HUDEP-2 (cell line): Measurements from ENCODE around the gene PPP1CC.
"Not testable (repeated sequence)": the region's sequence is repeated elsewhere in the genome, so short reads cannot be mapped to it uniquely, and the experiment has no call there.

Experiments used
- DNase-seq, 76 experiments: peaks; one replicate each; lab custom pipeline; 2025; ENCODE audit not compliant: unreplicated experiment in 76 of 76; lab: John Stamatoyannopoulos, UW

PPP1CC gene

DNA sequence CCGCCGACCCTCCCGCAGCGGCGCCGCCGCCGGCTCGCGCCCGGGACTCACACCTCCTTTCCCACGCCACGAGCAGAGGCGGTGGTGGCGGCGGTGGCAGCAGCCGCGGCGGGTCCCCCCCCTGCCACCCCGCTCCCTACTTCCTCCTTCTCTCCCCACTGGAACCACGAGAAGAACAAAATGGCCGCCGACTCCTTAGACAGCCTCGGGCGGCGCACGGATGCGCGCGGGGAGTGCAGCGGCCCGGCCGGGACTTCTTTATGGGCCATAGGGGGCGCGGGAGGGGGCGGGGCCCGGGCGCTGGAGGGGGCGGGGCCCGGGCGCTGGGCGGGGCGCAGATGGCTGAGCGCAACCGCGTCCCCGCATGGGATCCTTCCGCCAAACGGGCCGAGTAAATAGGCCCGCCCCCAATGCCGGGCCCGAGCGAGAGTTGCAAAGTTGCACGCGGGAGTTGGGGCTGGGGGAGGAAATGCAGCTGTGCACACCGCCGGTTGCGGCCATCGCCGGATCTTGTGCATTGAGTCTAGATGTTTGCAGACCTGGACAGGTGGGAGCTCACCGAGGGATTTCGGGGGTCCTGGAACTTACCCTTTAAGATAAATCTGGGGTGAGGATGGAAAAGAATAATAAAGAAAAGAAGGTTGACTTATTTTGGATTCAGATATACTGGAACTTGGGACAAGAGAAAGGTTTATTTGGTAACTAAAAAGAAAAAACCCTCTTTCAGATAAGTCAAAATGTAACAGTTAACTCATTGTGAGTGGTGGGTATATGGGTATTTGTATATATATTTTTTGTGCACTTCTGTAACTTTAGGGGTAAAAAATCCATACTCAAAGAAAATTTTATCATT lies at the start of gene PPP1CC:
PPP1CC (minus strand) TSS at position 174 of the 853 bp plus-strand sequence. CDS start 184 bp downstream, outside the sequence.
- DNase-seq, result peak in 75 of 76 experiments; percentile 22 to 90 (median 83)

- no peak for DNase-seq
Measured at GRCh38 chr12:110791589-110791988, 48.9 kb upstream of the PPP1CC start.

DNA sequence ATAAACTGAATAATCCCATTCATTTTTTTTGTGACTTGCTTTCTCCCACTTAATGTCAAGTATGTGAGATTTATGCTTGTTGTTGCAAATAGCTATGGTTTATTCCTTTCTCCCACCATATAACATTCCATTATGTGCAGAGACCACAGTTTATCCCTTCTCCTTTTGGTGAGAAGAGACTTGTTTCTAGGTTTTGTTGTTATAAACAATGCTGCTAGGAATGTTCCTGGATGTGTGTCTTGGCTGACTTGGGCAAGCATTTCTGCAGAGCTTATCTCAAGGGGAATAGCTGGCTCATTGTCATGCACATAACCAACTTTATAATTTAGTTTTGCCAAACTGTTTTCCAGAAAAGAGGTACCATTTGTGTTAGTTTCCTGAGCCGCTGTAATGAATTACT lies 47.6 kb upstream of the PPP1CC start:
- no peak for DNase-seq

DNA sequence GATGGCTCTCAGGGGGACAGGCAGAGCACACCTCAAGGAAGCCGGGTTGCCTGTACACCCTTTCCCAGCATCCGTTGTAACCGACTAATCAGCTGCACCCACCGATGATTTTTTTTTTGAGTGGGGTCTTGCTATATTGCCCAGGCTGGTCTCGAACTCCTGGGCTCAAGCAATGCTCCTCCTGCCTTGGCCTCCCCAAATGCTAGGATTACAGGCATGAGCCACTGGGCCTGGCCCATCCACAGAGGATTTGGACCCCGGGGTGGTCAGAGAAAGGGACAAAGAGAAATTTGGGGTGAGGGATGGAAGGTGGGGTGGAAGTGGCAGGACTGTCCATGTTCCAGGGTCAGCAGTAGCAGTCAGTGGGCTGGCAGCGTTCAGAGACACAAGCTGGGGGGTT lies 43.3 kb upstream of the PPP1CC start:
- no peak for DNase-seq

DNA sequence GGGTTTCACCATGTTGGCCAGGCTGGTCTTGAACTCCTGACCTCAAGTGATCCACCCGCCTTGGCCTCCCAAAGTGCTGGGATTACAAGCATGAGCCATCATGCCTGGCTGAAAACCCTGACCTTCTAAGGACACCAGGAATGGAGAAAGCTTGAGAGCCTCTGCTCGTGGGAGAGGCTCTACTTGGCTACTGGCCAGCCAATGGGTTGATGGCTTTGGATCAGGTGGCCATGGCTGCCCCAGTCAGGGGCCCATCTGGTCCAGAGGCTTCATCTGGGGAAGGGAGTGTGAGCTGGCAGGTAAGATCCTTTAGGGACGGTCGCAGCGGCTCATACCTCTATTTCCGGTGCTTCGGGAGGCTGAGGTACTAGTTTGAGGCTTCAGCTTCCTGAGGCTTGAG lies 42.5 kb upstream of the PPP1CC start:
- no peak for DNase-seq

DNA sequence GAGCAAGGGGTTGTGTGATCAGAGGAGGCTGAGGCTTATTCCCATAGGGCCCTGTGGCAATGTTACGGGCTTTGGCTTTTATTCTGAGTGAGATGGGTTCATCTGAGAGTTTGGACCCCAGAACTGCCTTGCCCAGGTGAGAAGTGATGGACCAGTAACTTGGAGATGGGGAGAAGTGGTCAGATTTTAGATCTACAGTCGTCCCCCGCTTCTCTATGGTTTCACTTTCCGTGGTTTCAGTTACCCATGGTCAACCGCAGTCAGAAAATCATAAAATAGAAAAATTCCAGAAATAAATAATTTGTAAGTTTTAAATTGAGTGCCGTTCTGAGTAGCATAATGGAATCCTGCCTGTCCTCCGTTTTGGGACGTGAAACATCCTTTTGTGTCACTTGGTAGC lies 40.2 kb upstream of the PPP1CC start:
- DNase-seq, result no peak

GRCh38 chr12:110782094-110782493 lies 39.4 kb upstream of the PPP1CC start:
- no peak for DNase-seq

DNA sequence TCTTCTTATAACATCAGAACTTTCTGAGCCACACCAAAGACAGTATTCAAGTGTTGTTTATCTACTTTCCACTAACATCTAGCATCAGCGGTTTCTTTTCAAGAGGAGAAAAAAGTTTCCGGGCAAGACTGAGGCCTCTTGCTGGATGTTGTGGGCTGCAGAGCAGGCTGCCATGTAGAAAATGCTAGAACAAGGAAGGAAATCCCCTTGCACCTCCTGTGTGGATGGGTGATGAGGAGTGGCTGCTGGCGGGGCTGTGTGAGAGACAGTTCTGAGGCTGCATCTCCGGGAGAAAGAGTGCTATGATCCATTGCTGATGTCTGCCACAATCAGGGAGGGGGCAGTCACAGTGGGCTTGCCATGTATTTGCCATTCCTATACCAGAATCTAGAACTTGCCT lies 37.8 kb upstream of the PPP1CC start:
- DNase-seq, result no peak

- DNase-seq, result no peak
Measured at GRCh38 chr12:110778833-110779577, 36.3 kb upstream of the PPP1CC start.

- no peak for DNase-seq
Measured at GRCh38 chr12:110776410-110776809, 33.7 kb upstream of the PPP1CC start.

GRCh38 chr12:110775997-110776396 lies 33.3 kb upstream of the PPP1CC start:
- no peak for DNase-seq

DNA sequence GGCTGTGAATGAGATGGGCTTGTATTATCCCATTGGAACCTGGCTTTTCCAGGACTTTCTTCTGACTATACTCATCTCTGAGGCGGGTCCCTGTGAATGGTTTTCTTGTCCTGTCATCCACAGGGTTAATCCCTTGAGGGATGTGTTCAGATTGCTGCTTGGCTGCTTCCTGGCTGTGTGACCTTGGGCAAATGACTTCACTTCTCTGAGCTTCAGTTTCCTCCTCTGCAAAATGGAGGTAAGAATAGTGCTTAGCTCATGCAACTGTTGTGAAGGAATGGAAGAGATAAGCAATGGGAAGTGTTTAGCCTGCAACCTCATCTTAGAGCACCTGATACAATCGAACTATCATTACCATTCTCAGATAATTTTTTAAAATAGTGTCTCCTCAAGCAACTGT lies 32.1 kb upstream of the PPP1CC start:
- no peak for DNase-seq

- DNase-seq, result no peak
Measured at GRCh38 chr12:110768960-110769359, 26.3 kb upstream of the PPP1CC start.

DNA sequence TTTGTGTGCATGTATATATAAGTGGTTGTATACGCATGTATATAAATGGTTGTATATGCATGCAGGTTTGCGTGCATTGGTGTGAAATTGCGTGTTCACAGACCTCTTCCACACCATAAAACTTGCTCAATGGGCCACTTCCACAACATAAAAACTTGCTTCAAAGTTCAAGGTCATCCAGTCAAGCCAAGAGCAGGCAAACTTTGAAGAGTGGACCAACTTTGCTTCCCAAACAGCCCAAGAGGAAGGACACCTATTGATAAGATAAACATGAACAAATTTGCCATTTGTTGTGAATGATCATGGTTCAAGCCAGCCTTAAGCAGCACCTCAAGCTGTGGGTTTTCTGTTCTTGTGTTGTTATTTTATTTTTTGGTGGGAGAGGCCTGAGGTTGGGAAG lies 25.2 kb upstream of the PPP1CC start:
- no peak for DNase-seq

DNA sequence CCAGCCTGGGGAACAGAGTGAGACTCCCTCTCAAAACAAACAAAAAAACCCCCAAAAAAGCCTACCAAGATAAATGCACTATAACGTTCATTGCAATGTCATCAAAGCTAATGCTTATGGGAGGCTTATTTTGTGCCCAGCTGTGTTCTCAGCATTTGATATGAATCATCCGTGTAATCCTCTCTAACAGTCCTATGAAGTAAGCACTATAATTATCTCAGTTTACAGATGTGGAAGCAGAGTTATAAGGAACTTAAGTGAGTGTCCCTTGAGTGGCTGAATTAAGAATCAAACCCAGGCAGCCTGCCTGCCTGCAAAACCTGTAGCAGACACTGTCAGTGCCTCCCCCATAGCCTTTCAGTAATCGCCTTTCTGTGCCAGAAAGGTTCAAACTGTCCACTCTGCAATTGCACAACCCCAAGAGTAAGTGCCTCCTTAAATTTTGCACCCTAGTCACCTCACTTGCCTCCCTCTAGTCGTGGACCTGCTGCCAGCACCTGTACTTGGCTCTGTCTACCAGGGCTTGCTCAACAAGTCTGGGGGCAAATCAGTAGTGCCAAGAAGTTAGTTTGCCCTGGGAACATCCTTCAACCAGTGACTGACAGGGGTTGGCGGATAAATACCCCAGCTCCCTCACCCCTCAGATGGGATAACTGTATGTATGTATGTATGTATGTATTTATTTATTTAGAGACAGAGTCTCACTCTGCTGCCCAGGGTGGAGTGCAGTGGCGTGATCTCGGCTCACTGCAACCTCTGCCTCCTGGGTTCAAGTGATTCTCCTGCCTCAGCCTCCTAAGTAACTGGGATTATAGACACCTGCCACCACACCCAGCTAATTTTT lies 23.8 kb upstream of the PPP1CC start:
- peak in 7 of 76 experiments; percentile 4 to 52 (median 14) for DNase-seq

GRCh38 chr12:110765572-110765971 lies 22.9 kb upstream of the PPP1CC start:
- not testable (repeated sequence) for DNase-seq

- DNase-seq, result no peak
Measured at GRCh38 chr12:110765111-110765510, 22.4 kb upstream of the PPP1CC start.

DNA sequence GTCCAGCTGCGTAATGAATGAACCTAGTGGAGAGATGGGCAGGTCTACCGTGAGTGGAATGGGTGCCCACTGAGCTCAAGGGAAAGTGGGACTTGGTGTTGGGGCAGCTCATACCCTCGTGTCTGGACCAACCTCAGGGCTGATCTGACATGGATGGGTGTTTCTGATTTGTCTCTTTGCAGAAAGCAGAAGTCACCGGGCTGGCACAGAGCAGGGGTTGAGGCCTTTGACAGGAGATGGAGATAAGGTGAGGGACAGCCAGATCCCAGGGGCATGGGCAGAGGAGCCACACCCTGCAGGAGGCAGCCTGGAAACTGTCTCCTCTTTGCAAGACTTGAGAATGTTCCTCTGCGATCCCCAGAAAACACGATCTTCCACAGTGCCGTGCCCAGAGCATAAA lies 20.9 kb upstream of the PPP1CC start:
- peak in 17 of 76 experiments; percentile 4 to 41 (median 9) for DNase-seq

DNA sequence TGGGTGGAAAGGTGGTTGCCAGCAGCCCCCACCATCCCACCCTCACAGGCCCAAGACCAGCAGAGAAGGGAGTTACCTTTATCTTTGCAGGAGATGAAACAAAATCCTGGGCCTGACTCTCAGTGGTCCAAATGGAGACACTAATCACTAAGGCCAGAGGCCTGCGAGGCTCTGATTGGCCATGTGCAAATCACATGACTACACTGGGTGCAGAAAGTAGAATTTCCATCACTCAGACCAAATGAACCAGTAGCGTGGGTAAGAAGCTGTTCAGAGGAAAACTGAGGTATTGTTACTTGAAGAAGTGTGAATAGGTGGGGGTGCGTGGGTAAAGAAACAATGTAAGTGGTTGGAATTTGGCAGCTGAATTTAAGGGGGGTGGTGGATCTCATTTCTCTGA lies 20.2 kb upstream of the PPP1CC start:
- DNase-seq, result no peak

DNA sequence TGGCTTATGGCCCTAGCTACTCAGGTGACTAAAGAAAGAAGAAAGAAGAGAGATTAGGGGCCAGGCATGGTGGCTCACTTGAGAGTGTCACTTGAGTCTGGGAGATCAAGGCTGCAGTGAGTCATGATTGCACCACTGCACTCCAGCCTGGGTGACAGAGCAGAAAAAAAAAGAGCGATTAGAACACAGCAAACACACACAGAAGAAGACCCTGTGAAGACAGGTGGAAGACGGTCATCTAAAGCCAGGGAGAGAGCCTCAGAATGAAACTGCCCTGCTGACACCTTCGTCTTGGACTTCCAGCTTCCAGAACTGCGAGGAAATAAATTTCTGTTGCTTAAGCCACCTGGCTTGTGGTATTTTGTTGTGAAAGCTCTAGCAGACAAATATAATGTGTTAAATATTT lies 17.5 kb upstream of the PPP1CC start:
- DNase-seq, result no peak

DNA sequence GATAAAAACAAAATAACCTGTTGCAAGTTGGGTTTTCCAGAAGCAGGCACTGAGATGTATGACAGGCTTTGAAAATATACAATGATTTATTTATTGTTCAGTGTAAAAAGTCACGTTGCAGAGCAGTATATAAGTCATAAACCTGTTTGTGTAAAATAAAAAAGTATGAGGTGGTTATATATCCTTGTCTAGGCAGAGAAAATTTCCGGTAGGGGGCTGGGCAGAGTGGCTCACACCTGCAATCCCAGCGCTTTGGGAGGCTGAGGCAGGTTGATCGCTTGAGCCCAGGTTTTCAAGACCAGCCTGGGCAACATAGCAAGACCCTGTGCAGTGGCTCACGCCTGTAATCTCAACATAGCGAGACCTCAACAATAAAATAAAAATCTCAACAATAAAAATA lies 16.2 kb upstream of the PPP1CC start:
- no peak for DNase-seq
